ENCODE measurements around the gene DHX30. TPM values are rescaled to one million over a fixed set of nuclear protein-coding genes. Genes with fewer than 3 reads are reported as not detected.

The DHX30 gene
- total and polyA plus RNA-seq, 2 of the 8 experiments (the other 6 are each of a cell fraction or from before 2014, with no cell fraction given), result 82.4 to 97.9 TPM

DNA sequence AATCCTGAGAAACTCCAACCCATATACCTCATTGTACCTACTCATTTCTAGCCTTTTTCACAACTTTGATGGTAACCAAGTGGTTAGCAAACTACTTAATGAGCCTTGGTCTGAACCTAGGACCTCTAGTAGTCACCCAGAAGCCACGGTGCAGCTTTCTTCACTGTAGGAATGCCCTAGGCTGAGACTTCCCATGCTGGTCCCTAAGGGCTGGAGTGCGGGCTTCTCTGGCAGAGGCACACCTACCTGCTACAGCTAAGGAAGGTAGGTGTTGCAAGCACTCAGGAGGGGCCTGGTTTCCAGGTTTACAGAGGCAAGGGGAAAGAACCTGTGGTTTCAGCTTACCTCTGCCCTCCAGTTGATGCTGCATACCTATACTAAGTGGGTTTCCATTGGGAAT, 65.4 kb downstream of the DHX30 start (continued):
- no peak for TF ChIP-seq CHD2 (IDR thresholded peaks at IDR 0.05; ENCODE audit: low read length)
- no peak for TF ChIP-seq TAF7 (optimal IDR thresholded peaks at IDR 0.05; ENCODE audit: borderline replicate concordance, low read depth, low read length)
- no peak for TF ChIP-seq NRF1 (IDR thresholded peaks at IDR 0.05; ENCODE audit: low read depth, low read length)
- TF ChIP-seq HDAC6 (IDR thresholded peaks at IDR 0.05; ENCODE audit: low read depth, low read length), result no peak
- no peak for TF ChIP-seq TBP (IDR thresholded peaks at IDR 0.05; ENCODE audit: low read depth, low read length)
- TF ChIP-seq, protein P1, sequence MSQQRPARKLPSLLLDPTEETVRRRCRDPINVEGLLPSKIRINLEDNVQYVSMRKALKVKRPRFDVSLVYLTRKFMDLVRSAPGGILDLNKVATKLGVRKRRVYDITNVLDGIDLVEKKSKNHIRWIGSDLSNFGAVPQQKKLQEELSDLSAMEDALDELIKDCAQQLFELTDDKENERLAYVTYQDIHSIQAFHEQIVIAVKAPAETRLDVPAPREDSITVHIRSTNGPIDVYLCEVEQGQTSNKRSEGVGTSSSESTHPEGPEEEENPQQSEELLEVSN (IDR thresholded peaks at IDR 0.05), result no peak
- TF ChIP-seq, protein P2, sequence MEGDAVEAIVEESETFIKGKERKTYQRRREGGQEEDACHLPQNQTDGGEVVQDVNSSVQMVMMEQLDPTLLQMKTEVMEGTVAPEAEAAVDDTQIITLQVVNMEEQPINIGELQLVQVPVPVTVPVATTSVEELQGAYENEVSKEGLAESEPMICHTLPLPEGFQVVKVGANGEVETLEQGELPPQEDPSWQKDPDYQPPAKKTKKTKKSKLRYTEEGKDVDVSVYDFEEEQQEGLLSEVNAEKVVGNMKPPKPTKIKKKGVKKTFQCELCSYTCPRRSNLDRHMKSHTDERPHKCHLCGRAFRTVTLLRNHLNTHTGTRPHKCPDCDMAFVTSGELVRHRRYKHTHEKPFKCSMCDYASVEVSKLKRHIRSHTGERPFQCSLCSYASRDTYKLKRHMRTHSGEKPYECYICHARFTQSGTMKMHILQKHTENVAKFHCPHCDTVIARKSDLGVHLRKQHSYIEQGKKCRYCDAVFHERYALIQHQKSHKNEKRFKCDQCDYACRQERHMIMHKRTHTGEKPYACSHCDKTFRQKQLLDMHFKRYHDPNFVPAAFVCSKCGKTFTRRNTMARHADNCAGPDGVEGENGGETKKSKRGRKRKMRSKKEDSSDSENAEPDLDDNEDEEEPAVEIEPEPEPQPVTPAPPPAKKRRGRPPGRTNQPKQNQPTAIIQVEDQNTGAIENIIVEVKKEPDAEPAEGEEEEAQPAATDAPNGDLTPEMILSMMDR (IDR thresholded peaks at IDR 0.05; ENCODE audit: control extremely low read depth in 1 of 3, insufficient read depth in 1 of 3, low read depth in 1 of 3, low read length in 3 of 3), result no peak
